SU-DHL-6 (cell line): ENCODE data around the gene ZNF276.

Experiments used
- H2AFZ ChIP-seq: fragments of 200-600 bp; sonication (generic); 2 replicates; pipeline ENCODE4 v1.6.1; 2014; ENCODE audit warnings: low read depth, mild to moderate bottlenecking, moderate library complexity, mixed read lengths, antibody characterized with exemption, low read length; ENCODE audit not compliant: severe bottlenecking
- H3F3A ChIP-seq: fragments of 200-600 bp; shearing (Covaris generic); 2 replicates; pipeline ENCODE4 v1.6.0; 2016; ENCODE audit warnings: antibody characterized with exemption, mild to moderate bottlenecking; ENCODE audit not compliant: insufficient read depth
- H3K27ac ChIP-seq: fragments of 200-600 bp; sonication (generic); 2 replicates; pipeline ENCODE4 v1.5.1; 2016; ENCODE audit warnings: low read depth, mild to moderate bottlenecking, low read length, moderate library complexity, mixed read lengths
- H3K27me3 ChIP-seq: fragments of 200-600 bp; sonication (generic), shearing (Covaris generic); 2 replicates; pipeline ENCODE4 v1.6.0; 2014; ENCODE audit warnings: mild to moderate bottlenecking, low read length
- H3K36me3 ChIP-seq: fragments of 200-600 bp; sonication (generic); 2 replicates; pipeline ENCODE4 v1.6.1; 2014; ENCODE audit warnings: mild to moderate bottlenecking, low read length, mixed read lengths
- H3K4me2 ChIP-seq: fragments of 300-600, 200-600 bp; shearing (Covaris generic), sonication (generic); 2 replicates; pipeline ENCODE4 v1.6.0; 2014; ENCODE audit warnings: low read length, low read depth, mild to moderate bottlenecking; ENCODE audit not compliant: poor library complexity, severe bottlenecking
- H3K4me3 ChIP-seq: fragments of 200-600 bp; sonication (generic); 2 replicates; pipeline ENCODE4 v1.5.1; 2014; ENCODE audit warnings: antibody characterized with exemption, low read length, mild to moderate bottlenecking, mixed read lengths; ENCODE audit not compliant: insufficient read depth, poor library complexity, severe bottlenecking
- H3K79me2 ChIP-seq: fragments of 200-600 bp; sonication (generic); 2 replicates; pipeline ENCODE4 v1.6.1; 2014; ENCODE audit warnings: mild to moderate bottlenecking, low read length, moderate library complexity; ENCODE audit not compliant: insufficient read depth
- H3K9ac ChIP-seq: fragments of 200-600 bp; sonication (generic); 2 replicates; pipeline ENCODE4 v1.7.0; 2014; ENCODE audit warnings: mild to moderate bottlenecking, low read length
- H3K9me2 ChIP-seq: fragments of 200-600 bp; sonication (generic); replicated peaks from 2 replicates; pipeline ENCODE4 v1.6.1; 2014; ENCODE audit warnings: low read length; ENCODE audit not compliant: insufficient read depth
- H3K9me3 ChIP-seq: fragments of 200-600 bp; sonication (generic); 2 replicates; pipeline ENCODE4 v1.6.1; 2014; ENCODE audit warnings: low read length, mixed read lengths; ENCODE audit not compliant: insufficient read depth
- H4K20me1 ChIP-seq: fragments of 200-600 bp; sonication (generic); 2 replicates; pipeline ENCODE4 v1.6.1; 2014; ENCODE audit warnings: low read depth, mild to moderate bottlenecking, antibody characterized with exemption, low read length, moderate library complexity, mixed read lengths
- EZH2phosphoT487 ChIP-seq: fragments of 200-600 bp; sonication (generic), shearing (Covaris generic); conservative IDR thresholded peaks from 2 replicates; pipeline ENCODE4 v1.6.1; 2018; ENCODE audit warnings: mild to moderate bottlenecking, antibody characterized with exemption, low read length, moderate library complexity, mixed read lengths
- TF ChIP-seq, protein P1 (sequence below): fragments of 200-600 bp; sonication (generic); IDR thresholded peaks from one replicate; pipeline ENCODE4 v1.5.1; 2017; ENCODE audit warnings: antibody characterized with exemption, mild to moderate bottlenecking, low read length, moderate library complexity; ENCODE audit not compliant: insufficient read depth, poor library complexity, severe bottlenecking

Gene ZNF276

GRCh38 chr16:89720551-89720812 lies 855 bp upstream of the ZNF276 start:
- Histone ChIP-seq H3K9me2 (no peaks in the 10 kb centered on the region), H3K4me3 (peak overlapping the region; percentile 90), H3K27ac (0 out of 2 replicates have a peak overlapping the region, but pooled peaks have one; percentile 54), H3K4me2 (peak overlapping the region; percentile 68), H3K27me3 (no peaks in the 10 kb centered on the region), H3K79me2 (no peaks in the 10 kb centered on the region), H3K9ac (peak overlapping the region; percentile 75), H3K9me3 (no peaks in the 10 kb centered on the region), H3F3A (peaks cover 5% of the 10 kb centered on the region), H2AFZ (peak overlapping the region; percentile 95), H4K20me1 (peaks cover 7% of the 10 kb centered on the region; the same call in 1 of the 2 replicates), H3K36me3 (no peaks in the 10 kb centered on the region)
- no peak for TF ChIP-seq EZH2phosphoT487
- TF ChIP-seq, protein P1, sequence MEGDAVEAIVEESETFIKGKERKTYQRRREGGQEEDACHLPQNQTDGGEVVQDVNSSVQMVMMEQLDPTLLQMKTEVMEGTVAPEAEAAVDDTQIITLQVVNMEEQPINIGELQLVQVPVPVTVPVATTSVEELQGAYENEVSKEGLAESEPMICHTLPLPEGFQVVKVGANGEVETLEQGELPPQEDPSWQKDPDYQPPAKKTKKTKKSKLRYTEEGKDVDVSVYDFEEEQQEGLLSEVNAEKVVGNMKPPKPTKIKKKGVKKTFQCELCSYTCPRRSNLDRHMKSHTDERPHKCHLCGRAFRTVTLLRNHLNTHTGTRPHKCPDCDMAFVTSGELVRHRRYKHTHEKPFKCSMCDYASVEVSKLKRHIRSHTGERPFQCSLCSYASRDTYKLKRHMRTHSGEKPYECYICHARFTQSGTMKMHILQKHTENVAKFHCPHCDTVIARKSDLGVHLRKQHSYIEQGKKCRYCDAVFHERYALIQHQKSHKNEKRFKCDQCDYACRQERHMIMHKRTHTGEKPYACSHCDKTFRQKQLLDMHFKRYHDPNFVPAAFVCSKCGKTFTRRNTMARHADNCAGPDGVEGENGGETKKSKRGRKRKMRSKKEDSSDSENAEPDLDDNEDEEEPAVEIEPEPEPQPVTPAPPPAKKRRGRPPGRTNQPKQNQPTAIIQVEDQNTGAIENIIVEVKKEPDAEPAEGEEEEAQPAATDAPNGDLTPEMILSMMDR: no peak

DNA sequence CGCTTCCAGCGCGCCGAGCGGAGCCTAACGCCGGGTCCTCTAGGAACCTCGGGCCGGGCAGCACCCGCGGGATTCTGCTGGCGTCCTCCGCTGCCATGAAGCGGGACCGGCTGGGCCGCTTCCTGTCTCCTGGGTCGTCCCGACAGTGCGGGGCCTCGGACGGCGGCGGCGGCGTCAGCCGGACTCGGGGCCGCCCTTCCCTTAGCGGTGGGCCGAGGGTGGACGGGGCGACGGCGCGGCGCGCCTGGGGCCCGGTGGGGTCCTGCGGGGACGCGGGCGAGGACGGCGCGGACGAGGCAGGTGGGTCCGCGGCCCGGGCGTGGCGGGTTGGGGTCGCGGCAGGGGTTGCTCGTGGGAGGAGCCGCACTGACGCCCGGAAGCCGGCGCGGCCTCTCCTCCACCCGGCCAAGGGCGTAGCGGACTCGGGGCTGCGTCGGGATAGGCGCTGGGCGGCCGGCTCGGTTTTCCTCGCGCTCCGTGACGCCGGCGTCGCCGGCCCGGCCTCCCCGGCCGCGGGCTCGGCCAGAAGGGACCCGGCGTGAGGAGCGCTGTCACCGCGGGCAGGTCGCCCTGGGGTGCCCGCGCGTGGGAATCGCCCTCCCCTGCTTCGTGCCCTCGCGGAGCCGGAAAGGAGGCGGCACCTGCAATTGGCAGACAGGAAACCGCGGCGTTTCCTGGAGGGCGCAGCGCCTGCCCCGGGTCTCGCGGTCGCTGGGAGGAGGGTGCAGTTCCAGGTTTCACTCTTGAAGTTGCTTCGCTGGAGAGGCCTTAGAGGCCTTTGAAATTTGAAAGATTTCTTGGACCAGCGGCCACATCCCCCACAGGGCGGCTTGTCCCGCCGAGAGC lies 432 bp downstream of the ZNF276 start:
- H3K9ac ChIP-seq: peak overlapping the region; percentile 75
- H3K27ac ChIP-seq: peak overlapping the region; percentile 54; the same call in 1 of the 2 replicates
- H3K4me2 ChIP-seq: peak overlapping the region; percentile 68
- no peaks in the 10 kb centered on the region for H3K9me3 ChIP-seq
- peak overlapping the region; percentile 90 for H3K4me3 ChIP-seq
- TF ChIP-seq EZH2phosphoT487: no peak
- TF ChIP-seq, protein P1: no peak
- H3K27me3 ChIP-seq: no peaks in the 10 kb centered on the region
- peaks cover 7% of the 10 kb centered on the region; the same call in 1 of the 2 replicates for H4K20me1 ChIP-seq
- peaks cover 5% of the 10 kb centered on the region for H3F3A ChIP-seq
- H3K79me2 ChIP-seq: no peaks in the 10 kb centered on the region
- peak overlapping the region; percentile 95 for H2AFZ ChIP-seq
- no peaks in the 10 kb centered on the region for H3K9me2 ChIP-seq
- no peaks in the 10 kb centered on the region for H3K36me3 ChIP-seq

GRCh38 chr16:89722392-89723278 lies 1.3 kb downstream of the ZNF276 start:
- Histone ChIP-seq H3K9me2 (no peaks in the 10 kb centered on the region), H3K79me2 (no peaks in the 10 kb centered on the region), H4K20me1 (peaks cover 7% of the 10 kb centered on the region; the same call in 1 of the 2 replicates), H3K36me3 (no peaks in the 10 kb centered on the region), H3K9ac (peak overlapping the region; percentile 75), H2AFZ (no peak overlapping the region), H3F3A (peaks cover 5% of the 10 kb centered on the region), H3K4me3 (peak overlapping the region; percentile 90), H3K27ac (no peak overlapping the region), H3K27me3 (no peaks in the 10 kb centered on the region), H3K9me3 (no peaks in the 10 kb centered on the region), H3K4me2 (peak overlapping the region; percentile 68)
- no peak for TF ChIP-seq EZH2phosphoT487
- TF ChIP-seq, protein P1: no peak
